Pulmonary artery endothelial cell (primary cell): ENCODE results near the gene SIRPA. TPM values are rescaled to one million over a fixed set of nuclear protein-coding genes. Genes with fewer than 3 reads are reported as not detected.

Experiments used
- DNase-seq: peaks from one replicate; pipeline ENCODE4 v3.0.0-alpha.2; 2011; ENCODE audit warnings: low read depth, low spot score
- total RNA-seq: library from RNA; depleted of rRNA; stranded (reverse); fragments of >200 nt; gene quantifications from 2 replicates; pipeline ENCODE4 v1.2.3, GENCODE V29; 2014

The SIRPA gene
- total RNA-seq, 1 donor from 2014 or later: 14.5 TPM

- DNase-seq: no peak
Observed at GRCh38 chr20:1887756-1888155, 7.5 kb upstream of the SIRPA start.

- DNase-seq: no peak
Observed at GRCh38 chr20:1888796-1889463, 6.3 kb upstream of the SIRPA start.

DNA sequence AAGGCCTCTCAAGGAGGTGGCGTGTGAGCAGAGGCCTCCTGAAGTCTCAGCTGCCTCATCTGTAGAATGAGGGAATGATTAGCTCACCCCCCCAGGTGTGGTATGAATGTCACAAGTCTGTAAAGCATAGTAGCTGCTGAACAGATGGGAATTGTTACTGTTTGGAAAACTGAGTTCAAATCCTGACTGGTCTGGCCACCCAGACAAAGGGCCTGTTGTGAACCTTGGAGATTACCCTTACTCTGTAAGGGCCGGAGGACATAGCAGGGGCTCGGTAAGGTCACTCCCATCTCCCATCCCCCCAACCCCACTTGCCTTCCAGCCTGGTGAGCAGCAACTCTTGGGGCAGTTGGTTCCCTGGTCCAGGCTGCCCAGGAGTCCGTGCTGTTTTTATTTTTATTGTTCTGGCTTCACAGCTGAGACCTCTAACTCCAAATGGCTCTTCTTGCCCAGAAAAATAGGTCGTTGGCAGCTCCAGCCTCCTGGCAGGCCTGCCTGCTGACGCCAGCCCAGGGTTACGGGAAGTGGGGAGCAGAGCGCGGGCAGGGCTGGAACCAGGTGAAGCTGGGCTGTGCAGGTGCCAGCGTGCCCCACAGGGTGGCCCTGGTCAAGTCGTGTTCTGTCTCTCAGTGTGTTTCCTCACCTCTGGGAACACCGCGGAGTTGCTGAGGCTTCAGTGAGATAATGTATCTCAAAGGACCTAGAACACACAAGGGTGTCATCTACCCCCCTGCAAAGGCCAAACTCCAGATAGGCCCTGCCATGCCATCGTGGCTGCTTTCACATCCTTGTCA is 4.5 kb upstream of the SIRPA start:
- no peak for DNase-seq

DNA sequence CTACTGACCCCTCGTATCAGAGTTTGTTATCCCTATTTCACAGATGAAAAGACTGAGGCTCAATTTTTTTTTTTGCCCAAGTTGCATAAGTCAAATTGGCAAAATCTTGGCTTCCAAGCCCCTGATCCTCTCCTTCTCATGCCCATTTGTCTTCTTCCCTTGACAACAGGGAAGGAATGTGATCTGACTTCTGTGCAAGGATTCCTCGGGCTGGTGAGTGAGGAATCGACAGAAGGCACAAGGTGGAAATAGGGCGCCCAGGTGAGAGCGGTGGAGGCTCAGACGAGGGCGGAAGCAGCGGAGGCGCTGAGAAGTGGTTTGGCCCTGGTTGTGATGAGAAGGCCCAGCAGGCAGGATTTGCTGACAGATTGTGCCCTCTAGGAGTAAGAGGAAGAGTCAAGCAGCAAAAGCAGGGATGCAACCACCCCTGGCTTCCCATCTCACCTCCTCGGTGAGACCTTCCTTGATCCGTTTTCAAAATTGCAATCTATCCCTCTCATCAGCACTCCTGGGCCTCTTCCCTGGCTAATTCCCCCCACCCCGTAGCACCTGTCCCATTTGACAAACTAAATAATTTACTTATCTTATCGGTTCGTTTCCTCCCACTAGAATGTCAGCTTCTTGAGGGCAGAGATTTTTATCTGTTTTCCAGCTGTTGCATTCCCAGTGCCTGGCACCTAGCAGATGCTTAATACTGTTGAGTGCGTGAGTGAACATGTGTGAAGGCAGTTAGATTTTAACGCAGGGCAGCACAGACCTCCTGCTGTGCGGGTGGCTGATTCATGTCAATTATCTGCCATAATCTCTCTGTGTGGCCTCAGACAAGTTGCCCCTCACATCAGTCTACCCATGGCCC is 3.7 kb upstream of the SIRPA start:
- DNase-seq: no peak

- no peak for DNase-seq
Observed at GRCh38 chr20:1892119-1892385, 3.2 kb upstream of the SIRPA start.

- DNase-seq: no peak
Observed at GRCh38 chr20:1893721-1894470, 1.3 kb upstream of the SIRPA start.

- DNase-seq: no peak
Observed at GRCh38 chr20:1894471-1894950, 696 bp upstream of the SIRPA start.

DNA sequence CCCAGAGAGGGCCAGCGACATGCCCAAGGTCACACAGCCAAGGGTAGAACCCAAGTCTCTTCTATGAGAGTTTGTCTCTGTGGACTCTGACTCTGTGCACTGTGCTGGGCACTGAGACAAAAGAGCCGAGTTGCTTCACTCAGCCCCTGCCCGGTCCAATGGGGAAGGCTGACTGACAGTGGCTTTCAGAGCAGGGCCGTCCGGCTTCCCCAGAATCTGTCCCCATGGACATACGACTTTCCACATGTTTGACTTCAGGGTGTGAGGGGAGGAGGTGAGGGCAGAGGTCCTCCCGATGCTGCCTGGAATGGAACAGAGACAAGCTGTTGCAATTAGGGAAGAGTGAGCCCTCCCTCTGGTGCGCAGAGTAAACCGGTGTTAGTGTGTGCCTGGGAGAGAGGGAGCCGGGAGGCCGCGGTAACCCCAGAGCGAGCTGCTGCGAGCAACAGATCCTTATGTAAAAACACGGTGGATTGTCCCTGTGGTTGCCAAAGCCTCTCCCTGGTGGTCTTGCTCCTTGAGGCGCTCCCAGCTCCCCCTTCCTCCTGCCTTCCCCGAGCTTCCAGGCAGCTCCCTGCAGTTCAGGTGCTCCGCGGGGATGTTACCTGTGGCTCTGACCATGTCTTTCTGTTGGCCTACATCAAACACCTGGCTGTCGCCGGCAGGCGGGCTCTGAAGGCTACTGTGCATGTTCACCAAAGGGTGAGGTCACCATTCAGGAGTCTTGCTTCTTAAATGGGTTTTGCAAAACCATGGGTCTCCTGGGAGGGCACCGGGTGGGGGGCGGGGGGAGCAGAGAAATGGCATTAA is 672 bp downstream of the SIRPA start:
- DNase-seq: no peak

DNA sequence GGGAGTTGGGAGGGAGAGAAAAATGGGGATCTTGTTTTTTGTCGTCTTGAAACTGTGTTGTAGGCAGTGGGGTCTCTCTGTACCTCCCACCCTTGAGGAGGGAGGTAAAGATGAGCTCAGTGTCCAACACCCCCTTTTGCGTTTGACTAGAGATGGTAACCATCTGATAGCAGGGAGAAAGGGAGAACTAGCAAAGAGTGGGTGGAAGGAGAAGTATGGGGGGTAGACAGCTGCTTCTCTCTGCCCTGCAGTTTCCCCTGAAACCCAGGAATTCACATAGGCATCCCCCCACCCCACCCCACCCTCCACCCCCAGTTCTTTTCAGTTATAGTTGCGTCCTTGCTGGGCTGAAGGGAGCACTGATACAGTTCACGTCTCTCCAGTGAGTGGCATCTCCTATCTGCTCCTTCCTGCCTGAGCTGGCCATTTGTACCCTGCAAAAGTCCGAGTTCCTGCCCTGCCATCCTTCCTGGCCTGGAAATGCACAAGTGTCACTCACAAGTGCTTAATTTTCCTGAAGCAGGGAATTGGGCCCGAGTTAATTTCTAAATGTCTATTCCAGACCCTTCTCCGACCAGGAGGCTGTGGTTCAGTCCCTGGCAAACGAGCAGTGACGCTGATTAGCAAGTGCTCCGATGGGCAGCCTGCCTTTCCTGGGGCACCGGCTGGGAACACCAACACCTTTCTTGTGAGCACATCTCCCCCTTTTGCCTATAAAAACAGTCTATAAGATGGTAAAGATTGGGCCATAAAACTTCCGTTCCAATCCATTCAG is 1.5 kb downstream of the SIRPA start:
- no peak for DNase-seq

DNA sequence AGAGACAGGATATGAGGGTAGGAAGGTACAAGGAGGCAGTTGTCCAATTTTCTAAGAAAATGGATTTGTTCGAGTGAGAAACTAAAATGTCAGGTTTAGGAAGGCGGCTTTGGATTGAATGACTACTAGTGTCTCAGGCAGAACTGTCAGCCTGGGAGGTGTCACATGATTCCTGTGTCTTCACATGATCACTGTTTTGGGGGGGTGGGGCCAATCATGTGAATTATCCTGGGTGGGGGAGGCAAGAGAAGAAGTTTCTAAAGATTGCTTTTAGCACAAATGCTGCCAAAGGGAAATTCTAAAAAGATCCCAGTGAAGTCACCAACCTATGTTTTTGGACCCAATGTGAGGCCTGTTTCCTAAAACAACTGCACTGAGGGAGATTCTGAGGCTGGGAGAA is 2.3 kb downstream of the SIRPA start:
- no peak for DNase-seq

GRCh38 chr20:1897965-1898464 is 2.8 kb downstream of the SIRPA start:
- no peak for DNase-seq

- no peak for DNase-seq
Observed at GRCh38 chr20:1898482-1899240, 3.5 kb downstream of the SIRPA start.

DNA sequence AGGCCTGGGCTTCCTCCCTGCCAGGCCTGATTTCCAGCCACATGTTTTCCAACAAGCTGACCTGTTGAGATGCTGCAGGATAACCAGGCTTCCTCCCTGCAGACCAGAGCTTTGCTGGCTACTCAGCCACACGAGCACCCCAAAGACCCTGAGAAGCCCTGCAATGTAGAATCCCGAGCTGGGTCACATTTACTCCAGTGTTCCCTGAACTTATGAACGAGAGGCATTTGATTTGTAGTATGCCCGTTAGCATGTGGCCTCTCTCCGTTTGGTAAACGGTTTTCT is 4.0 kb downstream of the SIRPA start:
- no peak for DNase-seq

DNA sequence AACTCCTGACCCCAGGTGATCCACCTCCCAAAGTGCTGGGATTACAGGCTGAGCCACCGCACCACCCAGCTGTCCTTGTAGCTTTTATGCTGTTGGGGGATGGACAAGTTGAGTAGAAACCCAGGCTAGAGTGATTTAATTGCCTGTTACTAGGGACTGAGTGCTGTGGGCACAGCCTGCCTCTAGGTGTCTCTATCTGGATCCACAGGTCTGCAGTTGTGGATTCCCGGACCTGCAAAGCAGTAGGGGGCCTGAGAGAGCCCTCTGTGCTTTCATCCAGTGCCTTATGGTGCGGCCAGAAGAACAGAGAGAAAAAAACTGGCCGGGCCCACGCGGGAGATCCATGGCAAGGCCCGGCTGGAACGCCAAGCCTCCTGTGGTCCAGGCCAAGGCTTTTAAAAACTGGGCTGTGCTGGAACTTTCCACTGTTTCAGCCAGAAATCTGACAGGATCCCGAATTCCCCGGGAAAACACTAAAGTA is 5.2 kb downstream of the SIRPA start:
- DNase-seq: peak; percentile 47

DNA sequence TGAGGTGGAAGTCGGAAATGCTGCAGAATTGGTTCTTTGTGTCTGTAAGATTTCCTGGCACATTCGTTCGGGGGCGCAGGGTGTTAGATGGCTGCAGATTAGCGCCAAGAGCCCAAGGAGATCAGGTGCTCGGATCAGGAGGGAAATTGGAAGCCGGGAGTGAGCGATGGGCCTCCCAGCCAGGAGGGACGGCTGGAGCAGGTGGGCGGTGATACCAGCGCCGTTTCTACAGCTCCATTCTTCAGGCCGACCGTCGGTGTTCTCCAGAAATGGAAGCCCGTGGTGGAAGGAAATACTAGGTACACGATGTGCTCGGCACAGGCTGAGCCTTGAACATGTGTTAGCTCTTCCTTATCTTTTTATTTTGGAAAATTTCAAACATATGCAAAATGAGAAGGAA is 6.5 kb downstream of the SIRPA start:
- DNase-seq: no peak

- no peak for DNase-seq
Observed at GRCh38 chr20:1902188-1902587, 7.0 kb downstream of the SIRPA start.

DNA sequence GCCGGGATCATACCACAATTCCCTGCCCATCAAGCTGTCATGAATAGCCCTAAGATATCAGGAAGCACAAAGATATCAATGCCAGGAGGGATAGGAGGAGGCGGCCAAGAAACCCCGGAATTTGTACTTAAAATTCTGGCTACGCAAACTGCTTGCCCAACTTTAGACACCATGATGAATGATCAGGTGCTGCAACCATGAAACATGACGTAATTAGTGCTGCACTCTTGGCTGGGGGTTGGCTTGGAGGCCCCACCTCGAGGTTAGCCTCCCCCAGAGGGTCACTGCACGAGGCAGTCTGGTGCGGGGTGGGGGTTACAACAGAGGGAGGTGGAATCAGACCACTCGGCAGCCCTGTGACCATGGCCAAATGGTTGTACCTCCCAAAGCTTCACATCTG is 8.9 kb downstream of the SIRPA start:
- no peak for DNase-seq

DNA sequence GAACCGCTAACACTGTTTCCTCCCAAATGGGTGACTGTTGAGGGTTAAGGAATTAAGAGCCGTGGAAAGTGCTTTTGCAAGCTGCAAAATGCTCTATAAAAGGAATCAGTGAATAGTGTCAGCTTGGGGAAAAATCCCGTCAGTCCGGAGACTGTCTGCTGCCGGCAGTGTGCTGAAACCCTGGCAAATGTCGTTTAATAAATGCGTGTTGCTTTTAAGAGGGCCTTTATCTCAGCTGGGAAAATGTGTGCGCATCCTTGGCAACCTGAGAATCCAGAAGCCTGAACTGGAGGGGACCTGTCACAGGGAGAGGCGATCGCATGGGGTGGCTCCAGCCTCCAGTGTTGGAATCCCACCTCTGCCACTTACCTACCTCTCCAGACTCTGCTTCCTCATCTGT is 9.8 kb downstream of the SIRPA start:
- no peak for DNase-seq

- DNase-seq: no peak
Observed at GRCh38 chr20:1905693-1906092, 10.5 kb downstream of the SIRPA start.
